BLaER1 treated with 17β-estradiol and CSF1 and Interleukin-3, amounts not matched to agents 10 nM and 100 nM (cell line): ENCODE measurements around the gene BTNL9.
A peak's percentile ranks its signal among the peaks of the same experiment; 100 is the strongest.

Experiments
- H3K27ac ChIP-seq, 11 experiments: shearing (Covaris generic); formaldehyde crosslinking; 2 replicates each; pipeline ENCODE4 v1.8.1; 2022
- H3K27me3 ChIP-seq, 11 experiments: shearing (Covaris generic); formaldehyde crosslinking; 2 replicates each; pipeline ENCODE4 v1.8.1; 2022
- H3K36me3 ChIP-seq, 11 experiments: shearing (Covaris generic); formaldehyde crosslinking; 2 replicates each; pipeline ENCODE4 v1.8.1; 2022
- H3K4me1 ChIP-seq, 10 experiments: shearing (Covaris generic); formaldehyde crosslinking; 2 replicates each; pipeline ENCODE4 v1.8.1; 2022
- H3K4me2 ChIP-seq, 11 experiments: shearing (Covaris generic); formaldehyde crosslinking; 2 replicates each; pipeline ENCODE4 v1.8.1; 2022
- H3K4me3 ChIP-seq, 10 experiments: shearing (Covaris generic); formaldehyde crosslinking; 2 replicates each; pipeline ENCODE4 v1.8.1; 2022
- H3K9ac ChIP-seq, 11 experiments: shearing (Covaris generic); formaldehyde crosslinking; 2 replicates each; pipeline ENCODE4 v1.8.1; 2022
- H3K9me3 ChIP-seq, 11 experiments: shearing (Covaris generic); formaldehyde crosslinking; replicated peaks in 1 of 11; 2 replicates each; pipeline ENCODE4 v1.8.1; 2022
- H4K20me1 ChIP-seq, 11 experiments: shearing (Covaris generic); formaldehyde crosslinking; 2 replicates each; pipeline ENCODE4 v1.8.1; 2022
- Cebpa-rat ChIP-seq, 11 experiments: shearing (Covaris generic); IDR thresholded peaks; 2 replicates each; pipeline ENCODE4 v1.8.1; 2022

BTNL9 gene

GRCh38 chr5:181047288-181047687, 7.2 kb downstream of the BTNL9 start:
- Histone ChIP-seq H3K9ac (peak overlapping the region in 4 of 11 experiments; percentile 2 to 20 (median 6); a peak in 3 of 22 replicates), H3K9me3 (no peaks in the 10 kb centered on the region), H3K4me3 (no peak overlapping the region), H3K4me2 (peak overlapping the region; percentile 29 to 90 (median 79)), H3K27ac (no peak overlapping the region), H3K27me3 (peaks cover 0 to 2% (median 0%) of the 10 kb centered on the region in 11 experiments; a peak in 2 of 22 replicates), H4K20me1 (no peaks in the 10 kb centered on the region), H3K36me3 (no peaks in the 10 kb centered on the region), H3K4me1 (peaks cover 53 to 84% (median 80%) of the 10 kb centered on the region in 10 experiments)
- no peak for TF ChIP-seq Cebpa-rat (IDR thresholded peaks at IDR 0.05)

DNA sequence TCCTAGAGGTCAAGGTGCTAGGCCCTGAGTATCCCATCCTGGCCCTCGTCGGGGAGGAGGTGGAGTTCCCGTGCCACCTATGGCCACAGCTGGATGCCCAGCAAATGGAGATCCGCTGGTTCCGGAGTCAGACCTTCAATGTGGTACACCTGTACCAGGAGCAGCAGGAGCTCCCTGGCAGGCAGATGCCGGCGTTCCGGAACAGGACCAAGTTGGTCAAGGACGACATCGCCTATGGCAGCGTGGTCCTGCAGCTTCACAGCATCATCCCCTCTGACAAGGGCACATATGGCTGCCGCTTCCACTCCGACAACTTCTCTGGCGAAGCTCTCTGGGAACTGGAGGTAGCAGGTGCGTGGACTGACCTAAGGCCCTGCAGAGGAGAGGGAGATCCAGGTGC, 7.9 kb downstream of the BTNL9 start:
- no peaks in the 10 kb centered on the region for H4K20me1 ChIP-seq
- no peak overlapping the region; a peak in 1 of 22 replicates for H3K9ac ChIP-seq
- peaks cover 56 to 88% (median 84%) of the 10 kb centered on the region in 10 experiments for H3K4me1 ChIP-seq
- no peak overlapping the region for H3K4me3 ChIP-seq
- no peaks in the 10 kb centered on the region for H3K27me3 ChIP-seq
- peak overlapping the region in 10 of 11 experiments; percentile 29 to 90 (median 82); a peak in 19 of 22 replicates for H3K4me2 ChIP-seq
- no peaks in the 10 kb centered on the region for H3K36me3 ChIP-seq
- H3K9me3 ChIP-seq: no peaks in the 10 kb centered on the region
- H3K27ac ChIP-seq: no peak overlapping the region
- no peak for TF ChIP-seq Cebpa-rat (IDR thresholded peaks at IDR 0.05)

DNA sequence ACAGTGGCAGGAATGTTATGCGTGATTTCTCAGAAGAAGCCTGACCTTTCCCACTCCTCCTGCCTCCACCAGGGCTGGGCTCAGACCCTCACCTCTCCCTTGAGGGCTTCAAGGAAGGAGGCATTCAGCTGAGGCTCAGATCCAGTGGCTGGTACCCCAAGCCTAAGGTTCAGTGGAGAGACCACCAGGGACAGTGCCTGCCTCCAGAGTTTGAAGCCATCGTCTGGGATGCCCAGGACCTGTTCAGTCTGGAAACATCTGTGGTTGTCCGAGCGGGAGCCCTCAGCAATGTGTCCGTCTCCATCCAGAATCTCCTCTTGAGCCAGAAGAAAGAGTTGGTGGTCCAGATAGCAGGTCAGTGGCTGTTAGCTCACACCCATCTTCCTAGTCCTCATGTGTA, 9.9 kb downstream of the BTNL9 start:
- peak overlapping the region; percentile 92 to 99 (median 96) for H3K4me2 ChIP-seq
- H3K4me1 ChIP-seq: peaks cover 66 to 88% (median 85%) of the 10 kb centered on the region in 10 experiments
- H3K9ac ChIP-seq: peak overlapping the region in 7 of 11 experiments; percentile 29 to 88 (median 86); a peak in 10 of 22 replicates
- peak overlapping the region in 9 of 11 experiments; percentile 49 to 90 (median 84); a peak in 18 of 22 replicates for H3K27ac ChIP-seq
- H3K36me3 ChIP-seq: no peaks in the 10 kb centered on the region
- peaks cover 0 to 13% (median 6%) of the 10 kb centered on the region in 11 experiments; a peak in 4 of 22 replicates for H4K20me1 ChIP-seq
- no peaks in the 10 kb centered on the region for H3K27me3 ChIP-seq
- peak overlapping the region in 1 of 10 experiments; percentile 30; a peak in 1 of 20 replicates for H3K4me3 ChIP-seq
- H3K9me3 ChIP-seq: no peaks in the 10 kb centered on the region
- no peak for TF ChIP-seq Cebpa-rat (IDR thresholded peaks at IDR 0.05)

DNA sequence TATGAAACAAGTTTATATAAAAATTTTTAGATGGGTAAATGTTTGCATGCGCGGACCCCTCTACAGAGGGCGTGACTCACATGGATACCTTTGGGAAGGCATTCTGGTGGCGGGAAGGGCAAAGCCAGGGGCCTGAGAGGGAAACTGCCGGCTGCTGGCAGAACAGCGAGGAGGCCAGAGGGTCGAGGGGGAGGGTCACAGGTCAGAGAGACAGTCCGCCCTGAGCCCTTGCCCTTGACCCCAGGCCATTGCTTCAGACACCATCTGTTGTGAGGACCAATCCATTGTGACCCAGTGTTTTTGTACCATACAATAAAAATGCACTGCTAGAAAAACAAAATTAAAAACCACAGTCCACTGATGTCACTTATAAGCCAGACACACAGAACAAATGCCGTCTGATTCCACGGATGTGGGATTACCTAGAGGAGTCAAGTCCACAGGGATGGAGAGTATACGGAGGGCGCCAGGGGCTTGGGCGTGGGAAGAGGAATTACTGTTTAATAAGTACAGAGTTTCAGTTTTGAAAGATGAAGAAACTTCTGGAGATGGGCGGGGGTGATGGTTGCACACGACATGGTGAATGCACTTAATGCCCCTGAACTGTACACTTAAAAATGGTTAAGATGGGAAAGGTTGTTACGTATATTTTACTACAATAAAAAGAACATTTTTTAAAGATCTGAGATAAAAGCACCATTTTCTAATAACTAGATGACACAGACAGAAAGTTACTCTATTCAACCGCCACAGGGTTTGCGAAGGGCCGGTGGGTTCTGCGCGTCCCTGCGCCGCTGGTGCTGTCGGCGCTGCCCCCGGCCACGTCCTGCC, 12.0 kb downstream of the BTNL9 start:
- H3K4me1 ChIP-seq: peaks cover 72 to 88% (median 80%) of the 10 kb centered on the region in 10 experiments
- H3K27me3 ChIP-seq: no peaks in the 10 kb centered on the region
- H3K27ac ChIP-seq: peak overlapping the region in 9 of 11 experiments; percentile 74 to 90 (median 84); a peak in 18 of 22 replicates
- H3K4me2 ChIP-seq: peak overlapping the region; percentile 92 to 99 (median 96)
- peak overlapping the region; percentile 73 to 89 (median 82) for H3K4me3 ChIP-seq
- H3K36me3 ChIP-seq: peaks cover 0 to 11% (median 0%) of the 10 kb centered on the region in 11 experiments; a peak in 6 of 22 replicates
- peak overlapping the region; percentile 76 to 88 (median 84); a peak in 20 of 22 replicates for H3K9ac ChIP-seq
- TF ChIP-seq Cebpa-rat (IDR thresholded peaks at IDR 0.05): 0 out of 22 replicates have a peak, but pooled peaks of 1 of the 11 experiments have one; percentile 11
- H3K9me3 ChIP-seq: no peaks in the 10 kb centered on the region
- peaks cover 0 to 13% (median 6%) of the 10 kb centered on the region in 11 experiments; a peak in 4 of 22 replicates for H4K20me1 ChIP-seq

DNA sequence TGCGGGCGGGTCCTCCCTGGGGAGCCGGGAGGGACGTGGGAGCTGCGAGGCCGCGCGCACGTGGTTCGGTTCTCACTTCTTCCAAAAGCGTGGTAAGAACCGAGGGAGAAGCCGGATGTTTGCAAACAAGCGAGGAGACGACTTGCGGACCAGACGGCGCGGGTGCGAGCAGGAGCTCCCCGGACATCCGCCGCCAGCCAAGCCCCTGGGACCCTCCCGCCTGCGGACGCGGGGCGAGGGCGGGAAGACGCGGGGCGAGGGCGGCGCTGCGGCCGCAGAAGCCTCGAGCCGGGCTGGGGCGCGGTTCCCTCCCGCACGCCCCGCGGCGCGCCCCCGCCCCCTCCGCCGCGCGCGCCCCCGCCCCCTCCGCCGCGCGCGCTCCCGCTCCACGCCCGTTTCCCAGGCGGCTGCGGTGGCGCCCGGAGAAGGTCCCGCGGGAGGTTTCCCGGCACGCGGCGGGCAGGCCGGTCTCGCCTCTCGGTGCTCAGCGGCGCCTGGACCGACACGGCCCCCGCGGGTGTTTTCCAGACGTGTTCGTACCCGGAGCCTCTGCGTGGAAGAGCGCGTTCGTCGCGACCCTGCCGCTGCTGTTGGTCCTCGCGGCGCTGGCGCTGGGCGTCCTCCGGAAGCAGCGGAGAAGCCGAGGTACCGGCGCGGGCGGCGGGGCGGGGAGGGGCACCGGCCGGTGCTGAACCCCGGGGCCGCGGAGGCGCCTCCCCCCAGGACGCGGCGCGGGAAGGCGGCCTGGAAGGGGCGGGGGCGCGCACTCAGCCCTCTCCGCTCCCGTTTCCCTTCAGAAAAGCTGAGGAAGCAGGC, 12.8 kb downstream of the BTNL9 start:
- H3K9me3 ChIP-seq: no peaks in the 10 kb centered on the region
- H3K36me3 ChIP-seq: peaks cover 0 to 13% (median under 1%) of the 10 kb centered on the region in 11 experiments; a peak in 9 of 22 replicates
- H3K27me3 ChIP-seq: no peaks in the 10 kb centered on the region
- peaks cover 69 to 85% (median 75%) of the 10 kb centered on the region in 10 experiments for H3K4me1 ChIP-seq
- peaks cover 0 to 13% (median 6%) of the 10 kb centered on the region in 11 experiments; a peak in 4 of 22 replicates for H4K20me1 ChIP-seq
- H3K4me3 ChIP-seq: peak overlapping the region; percentile 73 to 89 (median 82)
- TF ChIP-seq Cebpa-rat (IDR thresholded peaks at IDR 0.05): no peak
- H3K4me2 ChIP-seq: peak overlapping the region; percentile 92 to 99 (median 96)
- peak overlapping the region; percentile 13 to 90 (median 83); a peak in 20 of 22 replicates for H3K27ac ChIP-seq
- H3K9ac ChIP-seq: peak overlapping the region; percentile 76 to 88 (median 84)

- Histone ChIP-seq H3K36me3 (peaks cover 0 to 20% (median 7%) of the 10 kb centered on the region in 11 experiments; a peak in 13 of 22 replicates), H3K9me3 (no peaks in the 10 kb centered on the region), H3K4me1 (peaks cover 62 to 79% (median 71%) of the 10 kb centered on the region in 10 experiments), H3K9ac (peak overlapping the region; percentile 76 to 88 (median 84)), H3K27ac (peak overlapping the region; percentile 13 to 90 (median 83); a peak in 20 of 22 replicates), H3K4me3 (peak overlapping the region; percentile 73 to 89 (median 82)), H4K20me1 (peaks cover 0 to 13% (median 6%) of the 10 kb centered on the region in 11 experiments; a peak in 4 of 22 replicates), H3K4me2 (peak overlapping the region; percentile 92 to 99 (median 96)), H3K27me3 (no peaks in the 10 kb centered on the region)
- no peak for TF ChIP-seq Cebpa-rat (IDR thresholded peaks at IDR 0.05)
Measured at GRCh38 chr5:181053488-181054121, 13.5 kb downstream of the BTNL9 start.

DNA sequence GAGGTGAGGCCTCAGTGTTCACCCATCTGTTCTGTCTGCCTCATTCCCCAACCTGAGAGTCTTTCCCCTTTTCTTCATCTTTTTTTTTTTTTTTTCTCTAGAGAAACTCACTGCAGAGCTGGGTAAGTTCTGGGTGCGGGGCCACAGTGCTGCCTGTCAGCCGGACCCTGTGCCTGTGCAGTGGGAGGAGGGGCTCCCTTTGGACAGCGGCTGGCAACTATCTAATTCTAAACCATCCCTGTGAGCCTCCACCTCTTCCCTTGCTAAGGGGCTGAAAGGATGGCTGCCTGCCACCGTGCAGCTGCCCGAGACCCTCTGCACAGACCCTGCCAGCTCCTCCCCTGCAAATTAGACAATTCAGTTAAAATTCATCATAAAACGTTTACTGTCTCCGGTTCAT, 14.1 kb downstream of the BTNL9 start:
- Histone ChIP-seq H3K4me1 (peaks cover 59 to 77% (median 69%) of the 10 kb centered on the region in 10 experiments), H3K9ac (peak overlapping the region in 10 of 11 experiments; percentile 76 to 88 (median 85); a peak in 19 of 22 replicates), H4K20me1 (peaks cover 0 to 13% (median 6%) of the 10 kb centered on the region in 11 experiments; a peak in 4 of 22 replicates), H3K27me3 (no peaks in the 10 kb centered on the region), H3K36me3 (peaks cover 0 to 26% (median 10%) of the 10 kb centered on the region in 11 experiments; a peak in 17 of 22 replicates), H3K27ac (peak overlapping the region in 6 of 11 experiments; percentile 75 to 90 (median 84); a peak in 10 of 22 replicates), H3K4me3 (peak overlapping the region; percentile 73 to 89 (median 82)), H3K9me3 (peaks cover 0 to 2% (median 0%) of the 10 kb centered on the region in 11 experiments; a peak in 1 of 22 replicates), H3K4me2 (peak overlapping the region; percentile 92 to 99 (median 96))
- TF ChIP-seq Cebpa-rat (IDR thresholded peaks at IDR 0.05): no peak
